Measurements from ENCODE around the gene CACTIN.

The CACTIN gene

GRCh38 chr19:3622224-3622623 lies 4.4 kb downstream of the CACTIN start:
- no peak overlapping the region for H3K4me3 ChIP-seq (IDR thresholded peaks at IDR 0.05; ENCODE audit: insufficient read depth, low read depth, low read length)
- H2AFZ ChIP-seq (ENCODE audit: low read depth), result no peak overlapping the region
- H3K4me2 ChIP-seq, result no peak overlapping the region
- H3K27me3 ChIP-seq (ENCODE audit: insufficient read depth, low read depth), result no peaks in the 10 kb centered on the region
- TF ChIP-seq CTCF (conservative IDR thresholded peaks at IDR 0.05; ENCODE audit: low read depth, low read length), result no peak
- H3K79me2 ChIP-seq (ENCODE audit: insufficient read depth, low read depth), result peaks cover 28% of the 10 kb centered on the region
- no peak overlapping the region for H3K27ac ChIP-seq
- H3K9ac ChIP-seq, result no peak overlapping the region
- peaks cover 22% of the 10 kb centered on the region for H3K4me1 ChIP-seq (ENCODE audit: low read depth, poor library complexity, severe bottlenecking)
- no peaks in the 10 kb centered on the region for H3K36me3 ChIP-seq (ENCODE audit: insufficient read depth)
- H4K20me1 ChIP-seq (ENCODE audit: insufficient read depth), result no peaks in the 10 kb centered on the region

- Histone ChIP-seq H3K4me2 (no peak overlapping the region), H3K36me3 (ENCODE audit: insufficient read depth) (no peaks in the 10 kb centered on the region), H3K27me3 (ENCODE audit: insufficient read depth, low read depth) (no peaks in the 10 kb centered on the region), H2AFZ (ENCODE audit: low read depth) (no peak overlapping the region), H3K4me1 (ENCODE audit: low read depth, poor library complexity, severe bottlenecking) (peaks cover 28% of the 10 kb centered on the region), H3K4me3 (IDR thresholded peaks at IDR 0.05; ENCODE audit: insufficient read depth, low read depth, low read length) (no peak overlapping the region), H3K79me2 (ENCODE audit: insufficient read depth, low read depth) (peaks cover 28% of the 10 kb centered on the region), H3K27ac (no peak overlapping the region), H4K20me1 (ENCODE audit: insufficient read depth) (no peaks in the 10 kb centered on the region), H3K9ac (no peak overlapping the region)
- TF ChIP-seq CTCF (conservative IDR thresholded peaks at IDR 0.05; ENCODE audit: low read depth, low read length), result no peak
These were observed 4.9 kb downstream of the CACTIN start for GRCh38 chr19:3621689-3622088.

DNA sequence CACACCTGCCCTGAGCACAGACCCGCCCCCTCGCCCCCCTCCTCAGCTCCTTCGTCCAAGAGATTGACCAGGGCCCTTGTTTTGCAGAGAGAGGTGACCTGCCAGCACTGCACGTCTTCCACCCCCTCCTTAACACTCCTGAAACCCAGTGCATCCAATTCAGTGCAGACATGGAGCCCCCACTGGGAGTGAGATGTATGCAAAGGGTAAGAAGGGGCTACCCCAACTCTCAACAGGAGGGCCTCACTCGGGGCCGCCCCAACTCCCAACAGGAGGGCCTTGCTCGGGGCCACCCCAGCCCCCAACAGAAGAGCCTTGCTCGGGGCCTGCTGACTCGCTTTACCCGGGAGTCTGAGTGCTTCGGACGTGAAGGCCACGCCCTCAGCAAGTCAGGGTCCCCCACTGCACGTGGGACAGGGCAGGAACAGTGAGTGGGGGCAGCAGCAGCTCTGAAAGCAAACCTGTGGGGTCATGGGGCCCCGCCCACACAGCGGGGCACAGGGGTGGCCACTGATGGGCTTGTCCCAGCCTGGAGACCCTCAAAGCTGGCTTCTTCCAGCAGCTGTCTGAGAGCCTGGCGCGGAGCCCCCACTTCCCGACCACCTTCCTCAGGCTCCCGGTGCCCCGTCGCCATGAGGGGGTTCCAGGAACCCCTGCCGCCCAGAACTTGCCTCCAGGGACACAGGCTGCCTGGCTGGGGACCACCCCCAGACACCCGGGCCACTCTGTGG lies 5.6 kb downstream of the CACTIN start:
- Histone ChIP-seq H3K36me3 (ENCODE audit: insufficient read depth) (no peaks in the 10 kb centered on the region), H2AFZ (ENCODE audit: low read depth) (no peak overlapping the region), H3K4me1 (ENCODE audit: low read depth, poor library complexity, severe bottlenecking) (peaks cover 34% of the 10 kb centered on the region), H3K79me2 (ENCODE audit: insufficient read depth, low read depth) (peaks cover 21% of the 10 kb centered on the region), H3K9ac (no peak overlapping the region), H3K4me3 (IDR thresholded peaks at IDR 0.05; ENCODE audit: insufficient read depth, low read depth, low read length) (no peak overlapping the region), H3K27ac (no peak overlapping the region), H3K27me3 (ENCODE audit: insufficient read depth, low read depth) (no peaks in the 10 kb centered on the region), H3K4me2 (no peak overlapping the region), H4K20me1 (ENCODE audit: insufficient read depth) (no peaks in the 10 kb centered on the region)
- no peak for TF ChIP-seq CTCF (conservative IDR thresholded peaks at IDR 0.05; ENCODE audit: low read depth, low read length)

- Histone ChIP-seq H2AFZ (ENCODE audit: low read depth) (no peak overlapping the region), H4K20me1 (ENCODE audit: insufficient read depth) (no peaks in the 10 kb centered on the region)
- no peak for TF ChIP-seq CTCF (conservative IDR thresholded peaks at IDR 0.05; ENCODE audit: low read depth, low read length)
These were observed 6.3 kb downstream of the CACTIN start for GRCh38 chr19:3620145-3620816.

More at GRCh38 chr19:3620145-3620816, 6.3 kb downstream of the CACTIN start:
- Histone ChIP-seq H3K79me2 (ENCODE audit: insufficient read depth, low read depth) (peaks cover 14% of the 10 kb centered on the region), H3K4me1 (ENCODE audit: low read depth, poor library complexity, severe bottlenecking) (peaks cover 32% of the 10 kb centered on the region), H3K36me3 (ENCODE audit: insufficient read depth) (no peaks in the 10 kb centered on the region), H3K4me3 (IDR thresholded peaks at IDR 0.05; ENCODE audit: insufficient read depth, low read depth, low read length) (no peak overlapping the region), H3K27ac (no peak overlapping the region), H3K4me2 (no peak overlapping the region), H3K9ac (no peak overlapping the region), H3K27me3 (ENCODE audit: insufficient read depth, low read depth) (no peaks in the 10 kb centered on the region)
